Measurements from ENCODE around the gene ENTPD7. TPM values are rescaled to one million over a fixed set of nuclear protein-coding genes. Genes with fewer than 3 reads are reported as not detected.

ENTPD7 gene
- total RNA-seq, 1 experiment from 2014 or later: 14.5 TPM

GRCh38 chr10:99671386-99671785, 12.1 kb downstream of the ENTPD7 start:
- Histone ChIP-seq H2BK20ac (ENCODE audit: low read depth, low read length, poor library complexity, severe bottlenecking) (no peak overlapping the region), H3K4ac (ENCODE audit: low read depth, low read length) (no peak overlapping the region), H2BK5ac (ENCODE audit: insufficient read length, low read length) (no peak overlapping the region), H3K18ac (ENCODE audit: insufficient read length, low read depth, low read length) (no peak overlapping the region), H3K79me2 (ENCODE audit: insufficient read depth, low read length) (no peaks in the 10 kb centered on the region), H3K14ac (ENCODE audit: insufficient read depth, low read length) (no peak overlapping the region), H3K4me2 (ENCODE audit: insufficient read depth, insufficient read length, low read length) (no peak overlapping the region), H2AFZ (ENCODE audit: low read length) (no peak overlapping the region), H3K9ac (ENCODE audit: extremely low read depth, insufficient read length, low read length) (no peak overlapping the region), H3K9me3 (ENCODE audit: control insufficient read depth, low read depth, low read length) (no peaks in the 10 kb centered on the region), H3K23ac (ENCODE audit: insufficient read length, low read depth, low read length) (no peak overlapping the region), H2BK12ac (ENCODE audit: insufficient read length, low read depth, low read length) (no peak overlapping the region), H3K27me3 (ENCODE audit: insufficient read depth, low read length) (no peaks in the 10 kb centered on the region), H2AK5ac (ENCODE audit: insufficient read length, low read length) (no peak overlapping the region), H3K56ac (ENCODE audit: insufficient read length, low read depth, low read length) (no peak overlapping the region), H3K23me2 (ENCODE audit: insufficient read length, low read depth, low read length, poor library complexity, severe bottlenecking) (no peaks in the 10 kb centered on the region), H3K4me1 (ENCODE audit: insufficient read depth, low read length) (no peaks in the 10 kb centered on the region), H4K5ac (ENCODE audit: insufficient read length, low read depth, low read length) (no peak overlapping the region), H3T11ph (ENCODE audit: low read length) (no peak overlapping the region), H2BK120ac (ENCODE audit: low read depth, low read length, poor library complexity, severe bottlenecking) (no peak overlapping the region), H4K20me1 (ENCODE audit: control insufficient read depth, insufficient read depth, insufficient read length) (no peaks in the 10 kb centered on the region), H3K27ac (ENCODE audit: insufficient read length, low read depth, low read length) (no peak overlapping the region), H3K79me1 (ENCODE audit: insufficient read depth, low read depth, low read length, poor library complexity, severe bottlenecking) (no peaks in the 10 kb centered on the region), H4K91ac (ENCODE audit: insufficient read length, low read depth, low read length) (no peak overlapping the region), H2BK15ac (ENCODE audit: low read depth, low read length) (no peak overlapping the region), H4K8ac (replicated peaks; ENCODE audit: insufficient read length, low read depth, low read length) (no peak overlapping the region)
- no peak overlapping the region for H3K4me3 Mint-ChIP-seq
- H3K9me3 Mint-ChIP-seq: no peaks in the 10 kb centered on the region
- DNase-seq: no peak
- H3K4me1 Mint-ChIP-seq: no peaks in the 10 kb centered on the region
- H3K27me3 Mint-ChIP-seq (ENCODE audit: low read depth): no peaks in the 10 kb centered on the region
- no peak overlapping the region for H3K27ac Mint-ChIP-seq
- no CpG with 5 or more reads among the region's 2 CpGs for WGBS (ENCODE audit: extremely low coverage, insufficient read length, low lambda C conversion rate)
- peaks cover 0 to 4% (median 2%) of the 10 kb centered on the region in 3 experiments; a peak in 3 of 7 replicates for H3K36me3 Mint-ChIP-seq (ENCODE audit: insufficient read depth in 1 of 3, low read depth in 3 of 3)
- no peak for TF ChIP-seq CTCF (conservative IDR thresholded peaks at IDR 0.05)
